AG10803 (cell line): Measurements from ENCODE around the gene C1GALT1.
"Not testable (repeated sequence)": the region's sequence is repeated elsewhere in the genome, so short reads cannot be mapped to it uniquely, and the experiment has no call there.

Experiments
- DNase-seq: peaks from one replicate; pipeline ENCODE4 v3.0.0; 2010; ENCODE audit warnings: low read depth
- H3K4me3 ChIP-seq: 2 replicates; pipeline ENCODE4 v1.5.1; 2011; ENCODE audit warnings: mild to moderate bottlenecking, low read length, control low read depth
- TF ChIP-seq, protein P1 (sequence below): conservative IDR thresholded peaks from 2 replicates; pipeline ENCODE4 v1.5.1; 2011; ENCODE audit warnings: mild to moderate bottlenecking, low read length, control low read depth, inconsistent platforms

The C1GALT1 gene

DNA sequence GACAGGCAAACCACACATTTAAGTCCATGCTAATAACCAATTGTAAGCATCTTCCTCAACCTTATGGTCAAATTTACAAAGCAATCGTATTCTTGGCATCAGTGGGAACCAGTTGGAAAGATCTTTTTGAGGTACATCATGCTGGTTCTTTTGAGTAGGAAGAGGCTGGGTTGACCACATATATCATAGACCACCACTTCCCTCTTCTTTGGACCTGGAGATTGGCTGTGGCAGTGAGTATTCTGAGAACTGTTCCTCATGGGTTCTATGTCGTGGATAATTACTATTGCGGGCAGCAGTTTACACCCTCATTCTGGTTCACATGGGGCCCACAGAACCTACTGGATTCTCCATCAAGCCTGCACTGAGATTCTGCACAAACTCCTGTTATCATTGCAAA lies 35.5 kb upstream of the C1GALT1 start:
- TF ChIP-seq, protein P1, sequence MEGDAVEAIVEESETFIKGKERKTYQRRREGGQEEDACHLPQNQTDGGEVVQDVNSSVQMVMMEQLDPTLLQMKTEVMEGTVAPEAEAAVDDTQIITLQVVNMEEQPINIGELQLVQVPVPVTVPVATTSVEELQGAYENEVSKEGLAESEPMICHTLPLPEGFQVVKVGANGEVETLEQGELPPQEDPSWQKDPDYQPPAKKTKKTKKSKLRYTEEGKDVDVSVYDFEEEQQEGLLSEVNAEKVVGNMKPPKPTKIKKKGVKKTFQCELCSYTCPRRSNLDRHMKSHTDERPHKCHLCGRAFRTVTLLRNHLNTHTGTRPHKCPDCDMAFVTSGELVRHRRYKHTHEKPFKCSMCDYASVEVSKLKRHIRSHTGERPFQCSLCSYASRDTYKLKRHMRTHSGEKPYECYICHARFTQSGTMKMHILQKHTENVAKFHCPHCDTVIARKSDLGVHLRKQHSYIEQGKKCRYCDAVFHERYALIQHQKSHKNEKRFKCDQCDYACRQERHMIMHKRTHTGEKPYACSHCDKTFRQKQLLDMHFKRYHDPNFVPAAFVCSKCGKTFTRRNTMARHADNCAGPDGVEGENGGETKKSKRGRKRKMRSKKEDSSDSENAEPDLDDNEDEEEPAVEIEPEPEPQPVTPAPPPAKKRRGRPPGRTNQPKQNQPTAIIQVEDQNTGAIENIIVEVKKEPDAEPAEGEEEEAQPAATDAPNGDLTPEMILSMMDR, result no peak
- no peak overlapping the region for H3K4me3 ChIP-seq
- no peak for DNase-seq

DNA sequence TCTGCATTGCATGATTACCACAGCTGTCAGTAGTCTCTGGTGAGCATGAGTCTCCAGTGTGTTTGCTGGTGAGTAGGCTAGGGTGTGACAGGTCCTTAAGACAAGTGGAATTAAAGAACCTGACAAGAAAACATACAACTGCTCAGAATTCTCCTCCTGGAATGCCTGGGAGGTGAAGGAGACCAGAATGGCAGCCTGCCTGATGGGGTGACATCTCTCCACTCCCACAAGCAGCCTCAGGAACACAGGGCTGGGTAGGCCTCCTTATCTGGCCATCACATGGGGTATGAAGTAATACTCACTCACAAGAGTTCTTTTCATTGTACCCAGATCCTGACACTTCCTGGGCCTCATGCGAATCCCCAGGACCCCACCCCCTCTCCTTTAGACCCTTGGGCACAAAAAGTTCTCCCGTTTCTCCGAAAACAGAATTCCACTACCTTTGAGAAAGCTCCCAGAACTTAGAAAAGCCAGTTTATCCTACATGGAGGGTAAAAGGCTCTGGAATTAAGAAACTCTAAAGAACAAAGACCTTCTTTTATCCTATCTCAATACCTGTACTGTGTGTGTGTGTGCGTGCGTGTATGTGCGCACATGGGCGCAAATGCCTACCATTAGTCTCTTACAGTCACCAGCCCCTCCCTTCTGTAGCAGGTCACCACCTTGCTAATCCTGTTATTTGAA lies 33.4 kb upstream of the C1GALT1 start:
- TF ChIP-seq, protein P1, result no peak
- DNase-seq, result no peak
- no peak overlapping the region for H3K4me3 ChIP-seq

DNA sequence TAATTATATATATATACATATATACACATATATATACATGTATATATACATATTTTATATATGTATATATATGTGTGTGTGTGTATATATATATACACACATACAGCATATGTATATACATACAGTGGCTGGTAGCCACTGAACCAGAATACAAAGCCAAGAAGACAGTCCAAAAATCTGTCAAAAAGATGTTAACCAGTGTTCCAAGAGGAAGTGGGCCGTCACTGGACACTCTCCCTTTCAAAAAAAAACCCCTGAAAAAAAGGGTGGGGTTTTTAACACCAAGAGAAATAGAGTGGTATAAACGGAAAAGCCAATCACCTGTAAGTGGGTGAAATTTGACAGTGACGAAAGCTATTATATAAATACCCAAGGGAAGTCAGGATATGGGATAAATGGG lies 31.1 kb upstream of the C1GALT1 start:
- H3K4me3 ChIP-seq, result no peak overlapping the region
- TF ChIP-seq, protein P1, result no peak
- no peak for DNase-seq

DNA sequence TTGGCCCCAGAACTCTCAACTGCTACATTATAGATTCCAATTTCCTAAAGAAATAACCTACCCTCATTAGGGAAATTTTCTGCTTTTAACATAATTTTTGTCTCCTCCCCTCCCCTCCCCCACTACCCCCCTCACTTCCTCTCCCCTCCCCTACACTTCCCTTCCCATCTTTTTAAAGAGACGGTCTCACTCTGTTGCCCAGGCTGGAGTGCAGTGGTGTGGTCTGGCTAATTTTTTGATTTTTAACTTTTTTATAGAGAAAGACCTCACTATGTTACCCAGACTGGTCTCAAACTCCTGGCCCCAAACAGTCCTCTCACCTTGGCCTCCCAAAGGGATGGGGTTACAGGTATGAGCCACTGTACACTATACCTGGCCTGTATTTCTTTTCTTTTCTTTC lies 30.5 kb upstream of the C1GALT1 start:
- TF ChIP-seq, protein P1, result no peak
- H3K4me3 ChIP-seq, result no peak overlapping the region
- DNase-seq, result no peak

DNA sequence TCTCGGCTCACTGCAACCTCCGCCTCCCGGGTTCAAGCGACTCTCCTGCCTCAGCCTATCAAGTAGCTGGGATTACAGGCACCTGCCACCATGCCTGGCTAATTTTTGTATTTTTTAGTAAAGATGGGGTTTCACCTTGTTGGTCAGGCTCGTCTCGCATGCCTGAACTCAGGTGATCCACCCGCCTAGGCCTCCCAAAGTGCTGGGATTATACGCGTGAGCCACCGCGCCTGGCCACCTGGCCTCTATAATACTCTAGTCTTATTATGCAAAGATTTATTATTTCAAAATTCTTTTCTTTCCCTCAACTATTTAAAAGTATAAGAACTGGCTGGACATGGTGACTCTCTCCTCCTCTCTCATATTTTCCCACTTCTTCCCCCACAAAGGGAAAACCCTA lies 30.0 kb upstream of the C1GALT1 start:
- TF ChIP-seq, protein P1, result no peak
- H3K4me3 ChIP-seq, result no peak overlapping the region
- no peak for DNase-seq

DNA sequence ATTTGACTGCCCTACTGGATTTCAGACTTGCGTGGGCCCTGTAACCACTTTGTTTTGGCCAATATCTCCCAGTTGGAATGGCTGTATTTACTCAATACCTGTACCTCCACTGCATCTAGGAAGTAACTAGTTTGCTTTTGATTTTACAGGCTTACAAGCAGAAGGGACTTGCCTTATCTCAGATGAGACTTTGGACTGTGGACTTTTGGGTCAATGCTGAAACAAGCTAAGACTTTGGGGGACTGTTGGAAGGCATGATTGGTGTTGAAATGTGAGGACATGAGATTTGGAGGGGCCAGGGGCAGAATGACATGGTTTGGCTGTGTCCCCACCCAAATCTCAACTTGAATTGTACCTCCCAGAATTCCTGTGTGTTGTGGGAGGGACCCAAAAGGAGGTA lies 28.0 kb upstream of the C1GALT1 start:
- H3K4me3 ChIP-seq, DNase-seq: not testable (repeated sequence)

DNA sequence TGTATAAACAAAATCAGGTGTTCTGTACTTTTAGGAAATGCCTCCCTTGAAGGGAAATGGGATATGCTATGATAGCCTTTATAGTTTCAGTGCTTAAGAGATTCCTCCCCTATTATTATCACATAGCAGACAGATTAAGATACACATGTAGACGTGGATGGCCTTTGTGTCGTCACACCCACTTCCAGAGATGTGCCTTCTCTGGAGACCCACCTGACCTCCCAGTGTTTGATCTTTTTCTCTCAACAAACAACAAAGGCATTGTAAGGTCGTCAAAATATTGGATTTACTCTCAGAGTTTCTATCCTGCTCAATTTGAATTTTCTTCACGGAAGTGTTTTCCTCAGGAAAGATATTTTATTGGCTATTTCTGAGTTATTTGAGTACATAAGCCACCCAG lies 25.7 kb upstream of the C1GALT1 start:
- DNase-seq, result no peak
- H3K4me3 ChIP-seq, result no peak overlapping the region
- TF ChIP-seq, protein P1, result no peak
